C4-2B (cell line): ENCODE measurements around the gene RBBP8NL.

Experiments
- ZFX ChIP-seq: fragments of 450-650 bp; IDR thresholded peaks from 2 replicates; pipeline ENCODE4 v1.6.1; 2017
- TF ChIP-seq, protein P1 (sequence below): fragments of 450-650 bp; conservative IDR thresholded peaks from 2 replicates; pipeline ENCODE4 v1.5.1; 2017; ENCODE audit warnings: mild to moderate bottlenecking

DNA sequence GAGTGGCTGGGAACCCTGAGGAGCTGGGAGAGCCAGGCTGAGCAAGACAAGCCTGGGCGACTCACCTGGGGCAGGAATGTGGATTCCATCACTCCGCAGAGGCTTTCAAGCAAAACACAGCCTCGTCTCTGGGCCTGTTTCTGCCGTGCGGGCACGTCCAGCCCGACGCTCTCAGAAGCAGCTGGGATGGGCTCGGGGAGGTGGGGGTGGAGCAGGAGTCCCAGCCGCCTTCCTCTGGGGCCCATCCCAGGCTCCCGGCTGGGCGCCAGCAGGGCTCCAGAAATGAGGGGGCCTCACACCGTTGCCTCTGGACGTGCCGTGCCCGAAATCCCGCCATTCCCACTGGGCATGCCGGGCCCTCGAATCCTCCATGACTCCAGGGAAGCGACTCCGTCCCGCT, 49.1 kb downstream of the RBBP8NL start:
- TF ChIP-seq, protein P1, sequence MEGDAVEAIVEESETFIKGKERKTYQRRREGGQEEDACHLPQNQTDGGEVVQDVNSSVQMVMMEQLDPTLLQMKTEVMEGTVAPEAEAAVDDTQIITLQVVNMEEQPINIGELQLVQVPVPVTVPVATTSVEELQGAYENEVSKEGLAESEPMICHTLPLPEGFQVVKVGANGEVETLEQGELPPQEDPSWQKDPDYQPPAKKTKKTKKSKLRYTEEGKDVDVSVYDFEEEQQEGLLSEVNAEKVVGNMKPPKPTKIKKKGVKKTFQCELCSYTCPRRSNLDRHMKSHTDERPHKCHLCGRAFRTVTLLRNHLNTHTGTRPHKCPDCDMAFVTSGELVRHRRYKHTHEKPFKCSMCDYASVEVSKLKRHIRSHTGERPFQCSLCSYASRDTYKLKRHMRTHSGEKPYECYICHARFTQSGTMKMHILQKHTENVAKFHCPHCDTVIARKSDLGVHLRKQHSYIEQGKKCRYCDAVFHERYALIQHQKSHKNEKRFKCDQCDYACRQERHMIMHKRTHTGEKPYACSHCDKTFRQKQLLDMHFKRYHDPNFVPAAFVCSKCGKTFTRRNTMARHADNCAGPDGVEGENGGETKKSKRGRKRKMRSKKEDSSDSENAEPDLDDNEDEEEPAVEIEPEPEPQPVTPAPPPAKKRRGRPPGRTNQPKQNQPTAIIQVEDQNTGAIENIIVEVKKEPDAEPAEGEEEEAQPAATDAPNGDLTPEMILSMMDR, result no peak
- no peak for TF ChIP-seq ZFX
